HG03342 (cell line): ENCODE measurements around the gene TMC6.

Experiments used
- ATAC-seq: cut with Tn5 transposase; IDR thresholded peaks from one replicate; pipeline ENCODE4 v1.9.1; 2021; ENCODE audit warnings: mild to moderate bottlenecking, moderate library complexity; ENCODE audit not compliant: unreplicated experiment

Gene TMC6

DNA sequence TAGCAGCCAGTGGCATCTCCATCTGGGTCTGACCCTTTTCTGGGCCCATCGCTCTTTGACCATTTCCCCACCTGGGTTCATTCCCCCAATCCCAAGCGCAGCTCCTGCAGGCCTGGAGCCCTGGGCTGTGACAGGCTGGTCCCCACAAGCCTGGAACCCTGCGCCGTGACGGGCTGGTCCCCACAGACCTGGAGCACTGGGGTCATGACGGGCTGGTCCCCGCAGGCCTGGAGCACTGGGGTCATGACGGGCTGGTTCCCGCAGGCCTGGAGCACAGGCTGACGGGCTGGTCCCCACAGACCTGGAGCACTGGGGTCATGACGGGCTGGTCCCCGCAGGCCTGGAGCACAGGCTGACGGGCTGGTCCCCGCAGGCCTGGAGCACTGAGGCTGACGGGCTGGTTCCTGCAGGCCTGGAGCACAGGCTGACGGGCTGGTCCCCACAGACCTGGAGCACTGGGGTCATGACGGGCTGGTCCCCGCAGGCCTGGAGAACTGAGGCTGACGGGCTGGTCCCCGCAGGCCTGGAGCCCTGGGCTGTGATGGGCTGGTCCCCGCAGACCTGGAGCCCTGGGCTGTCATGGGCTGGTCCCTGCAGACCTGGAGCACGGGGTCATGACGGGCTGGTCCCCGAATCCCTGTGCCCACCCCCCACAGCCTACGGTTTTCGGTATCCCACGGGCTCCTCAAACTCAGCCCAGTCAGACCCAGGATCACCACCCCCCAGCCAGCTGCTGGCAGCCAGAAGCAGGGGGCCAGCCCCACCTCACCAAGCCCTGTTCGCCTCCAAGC, 16.6 kb downstream of the TMC6 start:
- no peak for ATAC-seq

DNA sequence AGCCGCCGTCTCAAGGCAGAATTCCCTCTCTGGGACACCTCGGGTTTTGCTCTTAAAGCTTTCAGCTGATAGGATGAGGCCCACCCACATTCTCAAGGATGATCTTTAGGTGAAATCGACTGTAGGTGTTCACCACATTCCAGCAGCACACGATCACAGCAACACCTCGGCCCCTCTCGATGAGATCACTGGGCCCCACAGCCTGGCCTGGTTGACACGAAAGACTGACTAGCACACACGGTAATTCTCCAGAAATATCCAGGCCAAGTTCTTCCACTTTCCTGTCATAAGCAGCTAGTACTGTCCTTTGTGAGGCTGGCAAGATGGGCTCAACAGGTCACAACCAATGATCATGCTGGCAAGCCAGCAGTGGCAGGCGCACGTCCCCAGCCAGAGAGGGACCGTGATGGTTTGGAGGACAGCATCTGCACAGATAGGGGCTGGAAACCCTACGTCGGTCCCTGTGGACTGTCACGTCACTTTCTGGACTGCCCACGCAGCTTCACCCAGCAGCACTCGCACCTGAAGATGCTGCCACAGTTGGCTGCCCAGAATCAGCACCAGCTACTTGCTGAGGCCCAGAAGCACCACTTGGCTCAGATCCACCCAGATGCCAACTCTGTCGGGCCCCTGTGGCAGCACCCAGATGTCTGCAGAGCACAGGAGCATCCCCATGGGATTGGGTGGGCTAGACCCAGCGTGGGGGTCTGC, 17.4 kb downstream of the TMC6 start:
- ATAC-seq: no peak

DNA sequence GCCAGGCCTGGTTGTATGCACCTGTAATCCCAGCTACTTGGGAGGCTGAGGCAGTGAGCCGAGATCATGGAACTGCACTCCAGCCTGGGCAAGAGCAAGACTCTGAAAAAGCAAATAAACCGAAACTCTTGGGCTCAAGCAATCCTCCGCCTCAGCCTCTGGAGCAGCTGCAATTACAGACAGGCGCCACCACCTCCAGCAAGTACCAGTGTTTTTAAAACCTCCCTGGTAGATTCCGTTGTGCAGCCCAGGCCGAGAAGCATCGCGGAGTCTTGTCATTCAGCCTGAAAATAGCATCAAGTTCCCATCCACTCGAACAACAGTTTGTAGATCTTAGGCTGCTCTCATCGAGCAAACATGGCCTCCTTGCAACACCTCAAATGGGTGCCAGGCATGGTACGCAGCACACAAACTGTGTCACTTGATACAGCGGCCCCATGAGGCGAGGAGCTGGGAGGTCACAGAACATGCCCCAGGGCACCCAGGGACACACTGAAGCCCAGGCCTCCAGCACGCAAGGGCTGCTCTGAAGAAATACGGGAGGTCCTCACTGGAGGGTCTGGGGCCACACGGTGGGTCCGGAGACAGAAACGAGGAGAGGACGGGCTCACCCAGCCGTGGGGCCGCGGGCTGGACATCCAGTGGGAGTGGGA, 18.1 kb downstream of the TMC6 start:
- no peak for ATAC-seq

DNA sequence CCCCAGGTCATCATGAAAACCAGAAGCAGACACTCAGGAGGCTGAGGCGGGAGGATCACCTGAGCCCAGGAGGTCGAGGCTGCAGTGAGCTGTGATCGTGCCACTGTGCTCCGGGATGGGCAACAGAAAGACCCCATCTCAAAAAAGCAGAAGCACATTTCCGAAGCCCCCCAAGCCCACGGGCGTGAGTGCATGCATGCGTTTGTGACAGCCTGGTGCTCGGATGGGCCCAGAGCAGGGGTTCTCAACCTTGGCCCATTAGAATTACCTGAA, 19.1 kb downstream of the TMC6 start:
- ATAC-seq: no peak

DNA sequence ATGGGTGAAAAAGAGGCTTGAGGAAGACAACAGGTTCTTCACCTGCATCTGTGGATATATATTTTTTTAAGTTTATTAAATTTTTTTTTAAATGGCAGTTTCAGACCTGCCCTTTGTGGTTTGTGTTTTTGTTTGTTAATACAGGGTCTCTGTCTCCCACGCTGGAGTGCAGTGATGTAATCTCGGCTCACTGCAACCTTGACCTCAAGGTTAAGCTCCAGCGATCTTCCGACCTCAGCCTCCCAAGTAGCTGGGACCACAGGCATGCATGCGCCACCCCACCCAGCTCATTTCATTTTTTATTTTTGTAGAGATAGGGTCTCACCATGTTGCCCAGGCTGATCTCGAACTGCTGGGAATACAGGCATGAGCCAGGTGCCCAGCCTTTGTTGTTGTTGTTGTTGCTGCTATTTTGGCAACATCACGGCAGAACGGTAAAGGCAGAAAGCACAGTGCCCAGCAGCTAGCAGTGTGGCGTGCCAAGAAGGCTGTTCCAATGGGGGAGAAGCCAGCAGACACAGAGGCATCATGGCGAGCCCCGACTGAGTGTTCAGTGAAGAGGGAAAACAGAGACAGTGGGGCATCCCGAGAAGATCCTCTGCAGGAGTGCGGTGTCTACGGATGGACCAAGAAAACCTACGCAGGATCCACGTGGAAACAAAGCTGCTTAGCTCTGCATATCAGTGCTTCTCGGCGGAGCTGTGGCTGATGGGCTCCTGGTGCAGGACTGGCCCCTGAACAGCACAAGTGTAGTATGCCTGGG, 19.6 kb downstream of the TMC6 start:
- no peak for ATAC-seq

DNA sequence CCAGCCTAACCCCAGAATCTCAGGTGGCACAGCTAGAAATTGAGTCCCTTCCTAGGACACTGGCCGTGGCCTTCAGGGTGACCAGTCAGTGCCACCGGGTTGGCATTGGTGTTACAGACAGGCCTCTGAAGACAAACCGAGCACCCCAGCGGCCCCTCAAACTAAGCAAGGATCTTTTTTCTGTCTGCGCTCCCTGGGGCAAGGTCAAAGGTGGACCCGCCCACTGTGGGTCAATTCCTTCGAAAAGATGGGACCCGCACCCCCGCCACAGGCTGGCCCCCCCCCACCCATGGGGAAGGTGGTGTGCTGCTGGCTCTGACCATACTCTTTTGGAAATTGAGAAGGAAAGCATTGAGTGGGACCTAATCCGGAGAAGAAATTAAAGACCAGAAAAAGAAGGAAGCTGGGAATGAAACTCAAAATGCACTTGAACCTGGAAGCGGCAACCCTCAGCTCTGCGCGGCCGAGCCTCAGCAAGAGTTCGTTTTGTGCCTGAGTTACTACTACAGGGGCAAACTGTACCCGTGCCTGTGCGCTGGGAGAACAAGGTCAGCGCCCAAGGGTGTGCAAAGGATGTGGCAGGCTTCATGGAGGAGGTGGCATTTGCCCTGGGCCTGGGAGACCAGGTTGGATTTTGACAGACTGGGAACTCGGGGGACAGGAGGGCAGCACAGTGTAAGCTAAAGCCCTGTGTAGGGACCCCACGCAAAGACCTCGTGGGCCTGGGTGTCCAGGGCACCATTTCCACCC, 20.4 kb downstream of the TMC6 start:
- ATAC-seq: no peak

DNA sequence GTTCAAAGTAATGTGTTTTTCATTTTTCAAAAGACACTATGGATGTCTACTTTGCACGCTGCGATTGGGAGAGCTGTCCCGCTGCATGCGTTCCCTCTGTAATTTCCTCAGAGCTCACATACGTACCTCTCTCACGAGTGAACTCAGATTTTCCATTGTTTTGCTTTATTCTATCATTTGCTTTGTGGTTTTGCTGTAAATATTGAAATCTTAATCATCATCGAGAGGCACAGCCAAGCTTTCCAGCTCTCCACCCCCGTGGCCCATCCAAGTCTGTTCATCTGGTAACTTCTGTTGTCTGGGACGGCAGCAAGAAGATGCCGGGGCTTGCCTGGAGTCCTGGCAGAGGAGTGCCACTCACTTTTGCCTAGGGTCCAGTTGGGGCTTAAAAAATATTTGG, 21.1 kb downstream of the TMC6 start:
- ATAC-seq: no peak

DNA sequence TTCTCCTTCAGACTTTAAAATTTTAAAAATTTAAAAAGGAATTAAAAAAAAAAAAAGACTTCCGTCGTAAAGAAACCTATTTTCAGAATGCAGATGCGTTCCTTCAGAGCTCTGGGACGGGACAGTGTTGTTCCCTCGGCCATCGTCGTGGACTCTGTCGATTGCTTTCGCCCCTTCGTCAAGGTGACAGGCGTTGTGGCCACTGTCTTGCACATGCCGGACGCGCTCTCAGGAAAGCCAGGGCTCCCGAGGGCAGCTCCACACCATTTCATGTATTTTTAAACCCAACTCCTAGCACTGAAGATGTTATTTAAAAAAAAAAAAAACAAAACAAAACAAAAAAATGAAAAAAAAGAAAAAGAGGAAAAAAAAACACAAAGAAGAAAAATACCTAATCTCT, 22.3 kb downstream of the TMC6 start:
- no peak for ATAC-seq

DNA sequence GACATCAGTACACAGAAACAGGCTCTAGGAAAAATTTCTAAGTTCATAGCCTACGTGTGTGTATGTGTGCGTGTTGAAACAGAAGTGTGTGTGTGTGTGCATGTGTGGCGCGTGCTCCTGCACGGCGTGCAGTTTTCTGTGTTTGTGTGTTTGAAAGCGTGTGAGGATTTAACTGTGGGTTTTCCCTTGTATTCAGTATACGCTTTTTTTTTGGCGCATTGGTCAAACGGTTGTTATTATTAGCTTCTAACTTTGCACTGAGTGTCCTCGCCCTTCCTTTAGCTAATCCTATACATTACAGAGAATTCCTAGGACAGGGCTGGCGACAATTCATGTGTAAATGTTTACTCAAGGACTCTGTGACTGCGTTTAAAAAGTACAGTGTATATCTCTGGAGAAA, 23.0 kb downstream of the TMC6 start:
- no peak for ATAC-seq

DNA sequence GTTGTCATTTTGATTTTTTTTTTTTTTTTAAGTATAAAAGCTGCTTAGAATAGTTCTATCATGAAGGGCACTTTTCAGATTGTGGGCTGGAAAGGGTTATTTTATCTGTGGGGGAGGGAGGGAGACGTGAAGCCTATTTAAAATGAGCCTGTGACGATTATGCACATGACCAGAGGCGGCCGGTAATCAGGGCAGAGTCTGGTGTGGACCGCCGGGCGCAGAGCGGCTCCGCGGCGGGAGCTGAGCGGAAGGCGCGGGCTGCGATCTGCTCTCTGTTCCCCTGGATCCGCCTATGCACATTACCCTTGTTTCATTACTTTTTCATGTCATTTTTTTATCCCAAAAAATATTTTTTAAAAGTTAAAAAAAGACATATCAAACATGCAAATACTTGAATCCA, 23.5 kb downstream of the TMC6 start:
- no peak for ATAC-seq

DNA sequence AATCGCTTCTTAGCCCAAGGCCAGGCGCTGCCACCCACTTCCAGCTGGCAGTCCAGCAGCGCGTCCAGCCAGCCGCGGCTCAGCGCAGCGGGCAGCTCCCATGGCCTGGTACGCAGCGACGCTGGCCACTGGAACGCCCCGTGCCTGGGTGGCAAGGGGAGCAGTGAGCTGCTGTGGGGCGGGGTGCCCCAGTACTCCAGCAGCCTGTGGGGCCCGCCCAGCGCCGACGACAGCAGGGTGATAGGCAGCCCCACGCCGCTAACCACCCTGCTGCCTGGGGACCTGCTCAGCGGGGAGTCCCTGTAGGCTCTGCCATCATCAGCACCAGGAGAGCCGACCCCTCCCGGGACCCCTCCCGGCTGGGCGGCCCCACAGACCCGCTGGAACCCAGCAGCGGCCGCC, 24.0 kb downstream of the TMC6 start:
- ATAC-seq: no peak

DNA sequence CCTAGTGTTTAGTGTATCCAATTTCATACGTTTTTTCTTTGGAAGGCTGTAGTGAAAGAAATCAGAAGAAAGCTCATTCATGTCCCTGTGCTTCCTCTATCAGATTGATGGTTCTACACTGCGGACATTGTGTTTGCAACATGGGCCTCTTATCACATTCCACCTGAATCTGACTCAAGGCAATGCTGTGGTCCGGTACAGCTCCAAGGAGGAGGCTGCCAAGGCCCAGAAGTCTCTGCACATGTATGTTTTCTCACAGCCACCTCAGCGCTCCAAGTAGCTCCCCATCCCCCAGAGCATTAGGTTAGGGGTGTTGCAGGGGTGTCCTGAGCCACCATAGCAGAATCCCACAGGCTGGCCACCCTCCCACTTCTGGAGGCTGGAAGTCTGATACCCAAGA, 25.2 kb downstream of the TMC6 start:
- ATAC-seq: no peak

DNA sequence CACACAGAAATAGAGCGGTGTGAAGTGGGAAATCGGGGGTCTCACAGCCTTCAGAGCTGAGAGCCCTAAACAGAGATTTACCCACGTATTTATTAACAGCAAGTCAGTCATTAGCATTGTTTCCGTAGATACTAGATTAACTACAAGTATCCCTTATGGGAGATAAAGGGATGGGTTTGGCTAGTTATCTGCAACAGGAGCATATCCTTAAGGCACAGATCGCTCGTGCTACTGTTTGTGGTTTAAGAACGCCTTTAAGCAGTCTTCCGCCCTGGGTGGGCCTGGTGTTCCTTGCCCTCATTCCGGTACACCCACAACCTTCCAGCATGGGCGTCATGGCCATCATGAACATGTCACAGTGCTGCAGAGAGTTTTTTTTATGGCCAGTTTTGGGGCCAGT, 27.0 kb downstream of the TMC6 start:
- ATAC-seq: no peak

DNA sequence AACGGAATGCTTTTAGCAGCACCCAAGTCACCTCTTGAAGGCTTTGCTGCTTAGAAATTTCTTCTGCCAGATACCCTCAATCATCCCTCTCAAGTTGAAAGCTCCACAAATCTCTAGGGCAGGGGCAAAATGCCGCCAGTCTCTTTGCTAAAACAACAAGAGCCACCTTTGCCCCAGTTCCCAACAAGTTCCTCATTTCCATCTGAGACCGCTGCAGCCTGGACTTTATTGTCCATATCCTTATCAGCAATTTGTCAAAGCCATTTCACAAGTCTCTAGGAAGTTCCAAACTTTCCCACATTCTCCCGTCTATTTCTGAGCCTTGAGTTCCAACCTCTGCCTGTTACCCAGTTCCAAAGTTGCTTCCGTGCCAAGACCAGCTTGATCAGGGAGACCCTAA, 27.4 kb downstream of the TMC6 start:
- no peak for ATAC-seq

DNA sequence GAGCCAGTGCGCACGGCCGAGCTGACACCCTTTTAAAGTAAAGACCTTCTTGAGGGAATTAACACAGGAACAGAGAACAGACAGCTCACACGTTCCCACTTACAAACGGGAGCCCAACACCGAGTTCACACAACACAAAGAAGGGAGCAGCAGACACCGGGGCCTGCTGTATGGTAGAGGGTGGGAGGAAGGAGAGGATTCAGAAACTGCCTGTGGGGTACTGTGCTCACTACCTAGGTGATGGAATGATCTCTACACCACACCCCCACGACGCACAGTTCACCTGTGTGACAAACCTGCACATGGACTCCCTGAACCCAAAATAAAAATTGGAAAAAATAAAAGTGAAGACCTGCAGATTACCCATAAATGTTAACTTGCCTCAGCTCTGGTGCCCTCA, 32.5 kb downstream of the TMC6 start:
- no peak for ATAC-seq

DNA sequence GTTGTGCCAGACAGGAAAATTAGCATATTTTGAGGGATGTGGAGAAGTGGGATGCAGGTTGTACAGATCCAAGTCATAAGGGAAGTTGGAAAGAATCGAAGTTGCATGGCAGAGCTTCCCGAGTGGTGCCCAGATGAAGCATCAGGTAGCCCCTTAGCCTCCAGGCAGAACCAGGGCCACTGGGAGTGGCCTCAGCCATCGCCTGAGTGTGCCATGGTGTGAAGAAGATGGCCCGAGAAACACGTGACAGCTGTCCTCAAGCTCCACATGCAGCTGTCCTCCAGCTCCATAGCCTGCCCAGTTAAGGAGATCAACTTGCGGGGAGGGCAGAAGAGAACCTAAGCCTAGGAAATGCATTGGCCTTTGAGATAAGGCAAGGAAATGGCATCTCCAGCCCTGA, 33.5 kb downstream of the TMC6 start:
- ATAC-seq: no peak

DNA sequence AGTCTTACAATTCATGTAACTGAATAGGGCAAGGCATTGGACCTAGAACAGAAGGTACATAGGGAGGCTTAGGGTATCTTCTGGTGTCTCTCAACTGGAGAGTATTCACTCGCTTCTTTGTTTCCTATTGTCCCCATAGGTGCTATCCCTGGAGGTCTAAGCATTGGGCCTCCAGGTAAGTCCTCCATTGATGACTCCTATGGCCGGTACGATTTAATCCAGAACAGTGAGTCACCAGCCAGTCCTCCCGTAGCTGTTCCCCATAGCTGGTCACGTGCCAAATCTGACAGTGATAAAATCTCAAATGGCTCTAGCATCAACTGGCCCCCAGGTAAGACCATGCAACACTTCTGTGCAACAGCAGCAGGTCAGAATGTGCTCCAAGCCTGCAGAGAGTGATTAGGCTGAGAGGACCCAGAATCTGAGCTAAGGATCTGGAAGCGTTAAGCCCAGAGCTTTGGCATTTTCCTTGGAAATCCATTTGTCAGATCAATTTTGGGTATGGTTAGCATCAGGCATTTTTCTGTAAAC, 35.7 kb downstream of the TMC6 start:
- no peak for ATAC-seq

DNA sequence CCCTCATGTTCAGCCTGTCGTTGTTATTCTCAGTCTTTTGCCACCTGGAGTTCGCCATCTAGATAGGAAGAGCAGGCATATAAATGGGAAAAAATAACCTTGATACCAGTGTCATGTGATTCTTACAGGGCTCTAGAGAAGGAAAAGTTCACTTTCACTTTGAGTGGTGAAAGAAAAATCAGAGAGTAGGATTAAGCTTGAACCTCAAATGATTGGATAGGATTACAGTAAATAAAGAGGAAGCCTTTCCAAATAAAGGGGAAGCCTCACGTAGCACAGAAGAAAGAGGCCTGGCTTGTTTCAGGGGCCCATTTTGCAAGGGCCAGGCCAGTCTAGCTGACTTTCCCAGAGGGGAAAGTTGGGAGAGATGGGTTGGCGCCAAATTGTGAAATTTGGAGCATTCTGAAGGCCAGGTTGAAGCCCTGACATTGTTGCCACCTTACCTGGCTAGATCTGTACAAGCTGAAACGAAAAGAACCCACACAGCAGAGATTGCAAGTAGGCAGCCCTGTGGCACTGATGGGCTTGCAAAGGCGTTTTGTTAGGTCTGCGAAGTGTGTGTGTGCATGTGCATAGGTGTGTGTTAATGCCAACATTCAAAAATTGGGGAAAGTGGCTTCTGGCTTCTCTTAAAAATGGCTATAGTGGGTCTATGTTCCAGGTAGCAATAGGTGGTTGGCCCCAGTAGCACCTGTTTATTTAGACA, 38.8 kb downstream of the TMC6 start:
- no peak for ATAC-seq

DNA sequence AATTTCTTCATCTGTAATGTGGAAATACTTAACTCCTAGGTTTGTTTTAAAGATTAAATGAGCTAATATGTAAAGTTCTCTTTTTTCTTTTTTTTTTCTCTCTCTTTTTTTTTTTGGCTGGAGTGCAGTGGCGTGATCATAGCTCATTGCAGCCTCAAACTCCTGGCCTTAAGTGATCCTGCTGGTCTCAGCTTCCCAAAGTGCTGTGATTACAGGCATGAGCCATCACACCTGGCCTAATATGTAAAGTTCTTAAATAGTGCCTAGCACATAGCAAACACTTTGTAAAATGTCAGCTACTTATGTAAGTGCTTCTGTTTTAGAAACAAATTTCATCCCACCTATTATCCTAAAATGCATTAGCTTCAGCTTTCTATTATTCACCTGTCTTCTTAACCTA, 40.0 kb downstream of the TMC6 start:
- no peak for ATAC-seq

DNA sequence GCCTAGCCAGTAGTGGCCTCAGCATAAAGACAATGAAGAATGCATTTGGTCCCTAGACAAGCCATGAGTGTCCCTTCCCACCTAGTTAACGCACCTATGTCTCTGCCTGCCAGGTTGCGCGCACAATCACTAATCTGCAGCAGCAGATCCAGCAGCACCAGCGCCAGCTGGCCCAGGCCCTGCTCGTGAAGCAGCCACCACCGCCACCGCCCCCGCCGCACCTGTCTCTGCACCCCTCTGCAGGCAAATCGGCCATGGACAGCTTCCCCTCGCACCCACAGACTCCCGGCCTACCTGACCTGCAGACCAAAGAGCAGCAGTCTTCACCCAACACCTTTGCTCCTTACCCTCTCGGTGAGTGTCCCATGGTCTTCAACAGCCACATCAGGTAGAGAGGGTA, 41.8 kb downstream of the TMC6 start:
- no peak for ATAC-seq
